RPMI8226 (cell line): ENCODE data around the gene EMILIN2.
A peak's percentile ranks its signal among the peaks of the same experiment; 100 is the strongest.

Experiments used
- DNase-seq: peaks from one replicate; pipeline ENCODE4 v3.0.0-alpha.2; 2015

EMILIN2 gene

DNA sequence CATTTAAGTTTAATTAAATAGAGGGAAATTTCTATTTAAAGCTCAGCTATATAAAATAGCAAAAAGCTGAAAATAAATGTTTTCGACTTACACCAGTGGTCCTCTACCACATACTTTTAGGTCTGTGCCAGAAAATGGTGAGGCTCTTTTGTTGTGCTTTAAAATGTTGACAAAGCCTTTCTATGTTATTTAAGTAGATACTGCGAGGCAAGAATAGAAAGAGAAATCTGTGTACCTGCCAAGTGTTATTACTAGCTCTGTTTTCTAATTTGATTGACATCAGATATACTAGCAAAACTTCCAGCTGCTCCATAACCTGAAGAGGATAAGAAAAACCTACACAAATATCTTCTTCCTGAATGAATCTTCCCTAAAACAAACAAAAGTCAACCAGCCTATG is 112.5 kb downstream of the EMILIN2 start:
- DNase-seq, result peak; percentile 61

DNA sequence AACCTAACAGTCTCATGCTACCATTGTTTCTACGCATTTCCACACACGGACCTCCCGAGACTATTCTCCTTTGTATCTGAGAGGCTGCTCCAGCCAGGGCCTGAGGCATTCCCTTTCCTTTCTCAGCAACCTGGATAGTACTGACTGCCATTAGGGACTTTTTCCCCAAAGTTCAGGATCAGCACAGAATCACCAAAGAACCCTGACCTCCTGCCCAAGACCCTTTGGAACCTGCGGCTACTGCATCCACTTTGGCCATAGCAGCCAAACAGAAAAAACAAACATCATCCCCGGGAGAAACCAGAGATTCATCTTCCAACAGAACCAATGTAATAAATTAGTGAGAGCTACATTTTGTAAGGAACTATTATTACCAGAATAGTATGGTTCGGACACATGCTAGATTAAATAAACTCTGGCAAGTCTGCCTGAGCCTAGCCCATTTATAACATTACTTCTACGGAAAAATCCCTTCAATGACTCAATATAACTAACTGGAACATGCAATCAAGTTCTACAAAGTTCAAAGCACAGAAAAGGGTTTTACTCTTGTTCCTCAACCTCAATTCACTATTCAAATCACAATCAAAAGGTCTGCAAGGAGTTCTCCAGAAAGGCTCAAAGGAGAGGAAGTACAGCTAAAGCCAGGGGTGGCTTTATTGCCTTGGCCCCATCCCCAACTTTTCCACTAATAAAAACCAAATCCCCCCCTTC is 114.3 kb downstream of the EMILIN2 start:
- DNase-seq, result no peak

DNA sequence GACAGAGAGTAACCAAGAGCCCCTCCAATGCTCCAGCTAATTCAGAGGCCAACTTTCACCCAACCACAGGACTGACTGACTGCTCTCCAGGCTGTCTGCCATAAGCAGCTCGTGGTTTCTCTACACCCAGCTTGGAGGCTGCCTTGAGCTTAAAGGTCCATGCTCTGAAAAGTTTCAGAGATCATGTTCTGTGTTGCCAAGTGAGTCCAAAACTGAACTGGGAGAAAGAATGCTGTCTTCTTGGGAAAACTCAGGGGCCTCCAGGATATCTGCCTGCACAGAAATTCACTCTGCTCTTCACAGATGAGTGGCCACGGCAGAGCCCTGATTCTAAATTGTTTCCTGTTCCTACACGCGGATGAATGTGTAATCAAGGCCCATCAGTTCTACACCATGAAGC is 115.0 kb downstream of the EMILIN2 start:
- DNase-seq, result peak; percentile 50

DNA sequence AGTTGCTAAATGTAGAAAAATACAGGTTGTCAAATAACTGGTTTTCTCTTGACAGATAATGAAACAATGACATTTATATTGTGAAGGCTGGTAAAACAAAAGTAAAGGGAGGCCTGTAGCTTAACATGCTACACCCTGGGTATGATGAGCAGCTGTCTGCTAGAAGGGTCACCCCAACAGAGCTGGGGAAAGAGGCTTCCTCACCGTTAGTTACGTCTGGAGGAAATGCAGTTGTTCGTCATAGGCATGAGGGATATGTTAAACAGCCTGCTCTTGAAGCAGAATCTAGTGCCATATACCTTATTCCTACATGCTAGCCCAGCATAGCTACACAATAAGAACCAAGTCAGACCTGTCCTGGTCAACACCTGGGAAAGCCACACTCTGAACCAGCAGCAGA is 116.2 kb downstream of the EMILIN2 start:
- no peak for DNase-seq

DNA sequence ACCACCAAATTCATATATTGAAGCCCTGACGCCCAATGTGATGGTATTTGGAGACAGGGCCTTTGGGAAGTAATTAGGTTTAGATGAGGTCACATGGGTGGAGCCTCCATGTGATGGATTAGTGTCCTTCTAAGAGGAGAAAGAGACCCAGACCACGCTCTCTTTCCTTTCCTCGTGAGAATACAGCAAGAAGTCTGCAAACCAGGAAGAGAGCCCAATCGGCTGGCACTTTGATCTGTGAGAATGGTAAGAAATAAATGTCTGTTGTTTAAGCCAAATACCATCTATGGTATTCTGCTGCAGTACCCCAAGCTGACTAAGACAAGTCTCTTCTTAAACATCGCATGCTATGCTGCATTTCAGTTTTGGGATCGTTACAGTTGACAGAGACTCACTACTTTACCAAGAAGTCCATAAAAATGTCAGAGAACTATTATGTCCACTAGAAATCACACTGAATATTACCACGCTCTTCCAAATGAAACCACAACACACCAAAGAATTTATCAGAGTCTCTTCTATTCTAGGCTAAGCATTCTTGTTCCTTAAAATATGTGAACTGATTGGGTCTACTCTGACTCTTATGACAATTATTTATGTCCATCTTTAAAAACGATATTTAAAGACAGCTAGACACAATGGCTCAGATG is 117.7 kb downstream of the EMILIN2 start:
- DNase-seq, result no peak
